GM23248 (cell line): ENCODE data around the gene TBC1D1. TPM values are rescaled to one million over a fixed set of nuclear protein-coding genes. Genes with fewer than 3 reads are reported as not detected.

Source experiments
- DNase-seq: peaks from one replicate; pipeline ENCODE4 v3.0.0-alpha.2; 2015
- H2AFZ ChIP-seq: fragments of 200-600 bp; sonication (generic); 2 replicates; pipeline ENCODE4 v1.6.1; 2016; ENCODE audit warnings: antibody characterized with exemption
- H3F3A ChIP-seq: fragments of 200-600 bp; sonication (generic); 2 replicates; pipeline ENCODE4 v1.6.1; 2016; ENCODE audit warnings: mild to moderate bottlenecking, antibody characterized with exemption, mixed run types; ENCODE audit not compliant: insufficient read depth
- H3K27ac ChIP-seq: fragments of 200-600 bp; sonication (generic); 2 replicates; pipeline ENCODE4 v1.5.1; 2016; ENCODE audit warnings: mild to moderate bottlenecking
- H3K27me3 ChIP-seq: fragments of 200-600 bp; sonication (generic); replicated peaks from 2 replicates; pipeline ENCODE4 v1.6.1; 2016; ENCODE audit warnings: mild to moderate bottlenecking; ENCODE audit not compliant: insufficient read depth
- H3K36me3 ChIP-seq: fragments of 200-600 bp; sonication (generic); 2 replicates; pipeline ENCODE4 v1.6.1; 2016; ENCODE audit warnings: low read depth, mild to moderate bottlenecking
- H3K4me1 ChIP-seq: fragments of 200-600 bp; sonication (generic); 2 replicates; pipeline ENCODE4 v1.6.1; 2016; ENCODE audit warnings: mild to moderate bottlenecking; ENCODE audit not compliant: insufficient read depth
- H3K4me2 ChIP-seq: fragments of 200-600 bp; sonication (generic); one replicate; pipeline ENCODE4 v1.6.1; 2016; ENCODE audit warnings: mild to moderate bottlenecking; ENCODE audit not compliant: unreplicated experiment
- H3K4me3 ChIP-seq: fragments of 200-600 bp; sonication (generic); 2 replicates; pipeline ENCODE4 v1.5.1; 2016; ENCODE audit warnings: mild to moderate bottlenecking
- H3K79me2 ChIP-seq: fragments of 200-600 bp; sonication (generic); 2 replicates; pipeline ENCODE4 v1.6.1; 2016; ENCODE audit warnings: mild to moderate bottlenecking; ENCODE audit not compliant: insufficient read depth
- H3K9ac ChIP-seq: fragments of 200-600 bp; sonication (generic); 2 replicates; pipeline ENCODE4 v1.6.1; 2016; ENCODE audit warnings: mild to moderate bottlenecking
- H3K9me2 ChIP-seq: fragments of 200-600 bp; sonication (generic); 2 replicates; pipeline ENCODE4 v1.6.1; 2016; ENCODE audit warnings: mixed run types, mild to moderate bottlenecking, moderate library complexity; ENCODE audit not compliant: insufficient read depth
- H3K9me3 ChIP-seq: fragments of 200-600 bp; sonication (generic); one replicate; pipeline ENCODE4 v1.6.1; 2017; ENCODE audit warnings: low read depth
- H4K20me1 ChIP-seq: fragments of 200-600 bp; sonication (generic); 2 replicates; pipeline ENCODE4 v1.6.0; 2016; ENCODE audit not compliant: insufficient read depth
- EZH2 ChIP-seq: fragments of 200-600 bp; sonication (generic); IDR thresholded peaks from 2 replicates; pipeline ENCODE4 v1.6.1; 2018; ENCODE audit warnings: antibody characterized with exemption, mild to moderate bottlenecking; ENCODE audit not compliant: insufficient read depth, poor library complexity, severe bottlenecking
- EZH2phosphoT487 ChIP-seq: fragments of 200-600 bp; sonication (generic); IDR thresholded peaks from 2 replicates; pipeline ENCODE4 v1.6.1; 2018; ENCODE audit warnings: antibody characterized with exemption, moderate library complexity, mild to moderate bottlenecking, low read depth; ENCODE audit not compliant: insufficient read depth
- WGBS, 2 experiments: methylation state at CpG; one replicate each; pipeline ENCODE4 v1.1.6; 2015 to 2017; ENCODE audit warnings: low lambda C conversion rate in 2 of 2, low coverage in 1 of 2; ENCODE audit errors: missing lambda C conversion rate in 2 of 2; 5-methylcytosine and 5-hydroxymethylcytosine counted together
- in situ Hi-C: fragments of 300-500 bp; cut with MboI; formaldehyde crosslinking; loops from 2 replicates; pipeline ENCODE4 v1.15.0; 2020
- polyA plus RNA-seq: library from polyadenylated mRNA; unstranded; fragments of >200 nt; fragmentation: Nextera tagmentation; extraction: Ambion mirVana; gene quantifications from 2 replicates; pipeline ENCODE4 v1.2.1, GENCODE V29; 2016
- total RNA-seq: library from RNA; depleted of rRNA; stranded (reverse); fragments of >200 nt; shearing (Covaris generic); gene quantifications from 2 replicates; pipeline ENCODE4 v1.2.3, GENCODE V29; 2014

The TBC1D1 gene
- total and polyA plus RNA-seq, 2 experiments from 2014 or later = 12.4 to 34.6 TPM

- no peak for DNase-seq
- Histone ChIP-seq H3F3A (no peaks in the 10 kb centered on the region), H3K4me3 (no peak overlapping the region), H3K9me2 (no peaks in the 10 kb centered on the region), H3K79me2 (no peaks in the 10 kb centered on the region), H3K4me1 (no peaks in the 10 kb centered on the region), H3K9me3 (no peaks in the 10 kb centered on the region), H3K9ac (no peak overlapping the region), H3K4me2 (no peak overlapping the region), H2AFZ (no peak overlapping the region), H3K27ac (no peak overlapping the region), H3K36me3 (no peaks in the 10 kb centered on the region), H4K20me1 (no peaks in the 10 kb centered on the region), H3K27me3 (no peaks in the 10 kb centered on the region)
- TF ChIP-seq EZH2 (no peak), EZH2phosphoT487 (no peak)
- in situ Hi-C loops = no loop called here
- 84 to 93% methylated on average over 5 of the region's 5 CpGs for WGBS, 2 experiments
These were observed 99.9 kb downstream of the TBC1D1 start for GRCh38 chr4:37990731-37991245.

GRCh38 chr4:37991623-37992410 lies 100.9 kb downstream of the TBC1D1 start:
- no peaks in the 10 kb centered on the region for H4K20me1 ChIP-seq
- in situ Hi-C loops = no loop called here
- H3K4me3 ChIP-seq = no peak overlapping the region
- no peaks in the 10 kb centered on the region for H3K9me2 ChIP-seq
- no peaks in the 10 kb centered on the region for H3K27me3 ChIP-seq
- H3F3A ChIP-seq = no peaks in the 10 kb centered on the region
- DNase-seq = no peak
- no peak for TF ChIP-seq EZH2
- TF ChIP-seq EZH2phosphoT487 = no peak
- H3K36me3 ChIP-seq = no peaks in the 10 kb centered on the region
- no peaks in the 10 kb centered on the region for H3K4me1 ChIP-seq
- no peak overlapping the region for H3K27ac ChIP-seq
- 96 to 100% methylated on average over 8 of the region's 8 CpGs for WGBS, 2 experiments
- H3K9ac ChIP-seq = no peak overlapping the region
- no peaks in the 10 kb centered on the region for H3K79me2 ChIP-seq
- no peak overlapping the region for H2AFZ ChIP-seq
- no peaks in the 10 kb centered on the region for H3K9me3 ChIP-seq
- no peak overlapping the region for H3K4me2 ChIP-seq

GRCh38 chr4:37993806-37994205 lies 102.9 kb downstream of the TBC1D1 start:
- Histone ChIP-seq H3K79me2 (no peaks in the 10 kb centered on the region), H3F3A (no peaks in the 10 kb centered on the region), H3K9me2 (no peaks in the 10 kb centered on the region), H3K27ac (no peak overlapping the region), H3K4me3 (no peak overlapping the region), H3K27me3 (no peaks in the 10 kb centered on the region), H2AFZ (no peak overlapping the region), H3K36me3 (no peaks in the 10 kb centered on the region), H3K9ac (no peak overlapping the region), H4K20me1 (no peaks in the 10 kb centered on the region), H3K9me3 (no peaks in the 10 kb centered on the region), H3K4me2 (no peak overlapping the region), H3K4me1 (no peaks in the 10 kb centered on the region)
- TF ChIP-seq EZH2phosphoT487 = no peak
- no peak for TF ChIP-seq EZH2
- no peak for DNase-seq
- in situ Hi-C loops = no loop called here
- WGBS, 2 experiments = 91% methylated on average over 10 of the region's 10 CpGs

DNA sequence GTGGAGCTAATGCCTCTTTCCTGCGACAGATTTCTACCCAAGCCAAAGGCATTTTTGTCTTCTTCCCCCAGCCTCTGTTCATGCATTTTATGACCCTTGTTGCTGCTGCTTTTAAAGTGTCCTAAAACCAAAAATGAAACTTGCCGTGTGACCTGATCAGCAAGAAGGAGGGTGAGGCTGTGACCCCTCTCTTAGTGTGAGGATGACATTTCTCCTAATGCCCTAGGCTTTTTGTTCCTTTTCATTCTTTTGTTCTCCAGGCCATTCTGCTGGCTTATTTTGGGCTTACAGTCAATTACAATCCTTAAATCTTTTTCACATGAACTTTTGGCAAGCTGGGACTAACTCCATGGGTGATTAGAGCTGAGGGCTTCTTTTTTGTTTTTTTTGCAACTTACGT lies 103.7 kb downstream of the TBC1D1 start:
- Histone ChIP-seq H3K4me2 (no peak overlapping the region), H3F3A (no peaks in the 10 kb centered on the region), H3K4me3 (no peak overlapping the region), H3K9ac (no peak overlapping the region), H2AFZ (no peak overlapping the region), H3K27ac (no peak overlapping the region), H3K9me2 (no peaks in the 10 kb centered on the region), H4K20me1 (no peaks in the 10 kb centered on the region), H3K36me3 (no peaks in the 10 kb centered on the region), H3K4me1 (no peaks in the 10 kb centered on the region), H3K79me2 (no peaks in the 10 kb centered on the region), H3K27me3 (no peaks in the 10 kb centered on the region), H3K9me3 (no peaks in the 10 kb centered on the region)
- no peak for DNase-seq
- in situ Hi-C loops = no loop called here
- 79 to 81% methylated on average over 3 of the region's 3 CpGs for WGBS, 2 experiments
- TF ChIP-seq EZH2phosphoT487 = no peak
- TF ChIP-seq EZH2 = no peak
